Measurements from ENCODE around the gene IL1B. TPM values are rescaled to one million over a fixed set of nuclear protein-coding genes. Genes with fewer than 3 reads are reported as not detected.

IL1B gene
- total RNA-seq, 1 donor from 2014 or later, result not detected

DNA sequence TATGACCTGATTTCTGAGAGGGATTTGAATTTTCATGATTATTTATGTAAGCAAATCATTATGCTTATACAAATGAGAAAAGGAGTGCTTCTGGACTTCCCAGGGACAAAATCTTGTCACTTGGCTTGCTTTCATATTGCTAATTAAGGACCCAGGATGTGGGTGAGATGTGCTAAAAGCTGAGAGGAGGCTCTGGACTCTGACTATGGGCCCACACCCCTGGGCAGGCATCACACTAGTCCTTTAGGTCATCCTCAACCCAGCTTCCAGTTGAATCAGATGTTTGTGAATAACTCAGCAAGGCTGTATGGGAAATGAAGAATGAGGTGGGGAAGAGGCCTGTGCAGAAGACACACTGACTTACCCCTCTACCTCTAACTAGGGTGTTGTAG, 11.9 kb downstream of the IL1B start:
- DNase-seq (ENCODE audit: low read depth), result no peak
- no peak overlapping the region for H3K4me3 ChIP-seq (ENCODE audit: low read depth, low read length)
- TF ChIP-seq, protein P1, sequence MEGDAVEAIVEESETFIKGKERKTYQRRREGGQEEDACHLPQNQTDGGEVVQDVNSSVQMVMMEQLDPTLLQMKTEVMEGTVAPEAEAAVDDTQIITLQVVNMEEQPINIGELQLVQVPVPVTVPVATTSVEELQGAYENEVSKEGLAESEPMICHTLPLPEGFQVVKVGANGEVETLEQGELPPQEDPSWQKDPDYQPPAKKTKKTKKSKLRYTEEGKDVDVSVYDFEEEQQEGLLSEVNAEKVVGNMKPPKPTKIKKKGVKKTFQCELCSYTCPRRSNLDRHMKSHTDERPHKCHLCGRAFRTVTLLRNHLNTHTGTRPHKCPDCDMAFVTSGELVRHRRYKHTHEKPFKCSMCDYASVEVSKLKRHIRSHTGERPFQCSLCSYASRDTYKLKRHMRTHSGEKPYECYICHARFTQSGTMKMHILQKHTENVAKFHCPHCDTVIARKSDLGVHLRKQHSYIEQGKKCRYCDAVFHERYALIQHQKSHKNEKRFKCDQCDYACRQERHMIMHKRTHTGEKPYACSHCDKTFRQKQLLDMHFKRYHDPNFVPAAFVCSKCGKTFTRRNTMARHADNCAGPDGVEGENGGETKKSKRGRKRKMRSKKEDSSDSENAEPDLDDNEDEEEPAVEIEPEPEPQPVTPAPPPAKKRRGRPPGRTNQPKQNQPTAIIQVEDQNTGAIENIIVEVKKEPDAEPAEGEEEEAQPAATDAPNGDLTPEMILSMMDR (conservative IDR thresholded peaks at IDR 0.05; ENCODE audit: low read depth, low read length), result no peak

DNA sequence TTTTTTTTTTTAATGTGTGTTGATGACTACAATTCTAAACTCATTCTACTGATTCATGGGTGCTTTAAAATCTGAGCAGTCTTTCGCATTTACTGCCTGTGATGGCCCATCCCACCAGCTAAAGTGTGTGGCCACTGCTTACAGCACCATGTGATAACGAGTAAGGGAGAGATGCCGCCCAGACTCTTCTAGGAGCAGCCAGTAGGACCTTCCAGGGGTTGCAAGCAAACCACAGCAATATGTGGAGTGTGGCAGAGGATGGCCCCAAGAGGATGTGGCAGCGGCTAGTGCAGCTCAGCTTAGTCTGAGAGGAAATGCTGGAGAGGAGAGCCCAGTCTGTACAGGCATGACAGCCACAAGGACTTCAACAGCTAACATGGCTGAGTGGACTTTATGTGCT, 14.9 kb downstream of the IL1B start:
- no peak for DNase-seq (ENCODE audit: low read depth)
- no peak overlapping the region for H3K4me3 ChIP-seq (ENCODE audit: low read depth, low read length)
- TF ChIP-seq, protein P1 (conservative IDR thresholded peaks at IDR 0.05; ENCODE audit: low read depth, low read length), result no peak

DNA sequence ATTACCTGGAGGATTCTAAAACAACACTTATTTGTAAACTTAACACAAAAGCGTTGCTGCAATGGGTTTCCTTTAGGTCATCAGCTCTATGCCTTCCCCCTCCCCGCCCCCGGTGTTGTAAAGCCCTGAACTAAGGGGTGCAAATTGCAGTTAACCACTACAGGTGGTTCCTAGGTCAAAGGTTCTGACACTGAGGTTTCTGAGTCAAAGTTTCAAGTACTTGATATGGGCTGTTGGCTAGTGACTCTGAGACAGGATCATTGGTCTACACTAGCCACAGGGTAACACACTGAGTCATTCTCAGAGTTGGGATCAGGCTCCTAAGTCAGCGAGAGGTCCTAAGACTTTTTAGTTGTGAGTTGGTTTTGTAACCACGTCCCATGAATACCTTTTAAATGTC, 15.4 kb downstream of the IL1B start:
- TF ChIP-seq, protein P1 (conservative IDR thresholded peaks at IDR 0.05; ENCODE audit: low read depth, low read length), result no peak
- H3K4me3 ChIP-seq (ENCODE audit: low read depth, low read length), result no peak overlapping the region
- no peak for DNase-seq (ENCODE audit: low read depth)

DNA sequence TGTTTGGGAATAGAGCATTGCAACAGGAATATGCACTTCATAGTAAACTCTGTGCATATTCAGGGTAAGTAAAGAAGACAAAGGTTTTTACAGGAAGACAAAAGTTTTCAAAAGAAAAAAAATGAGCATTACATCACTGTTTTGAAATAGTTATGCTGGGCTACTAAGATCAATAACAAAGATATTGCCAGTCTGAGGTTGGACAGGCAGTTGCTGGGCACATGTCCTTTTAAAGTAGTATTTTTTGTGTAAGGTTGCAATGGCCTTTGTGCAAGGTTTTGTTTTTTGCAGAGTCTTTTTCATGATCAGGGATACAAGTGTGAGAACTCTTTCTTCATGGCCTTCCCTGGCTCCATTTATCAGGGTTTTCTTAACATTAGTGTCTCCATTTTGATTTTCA, 16.2 kb downstream of the IL1B start:
- TF ChIP-seq, protein P1 (conservative IDR thresholded peaks at IDR 0.05; ENCODE audit: low read depth, low read length), result no peak
- no peak overlapping the region for H3K4me3 ChIP-seq (ENCODE audit: low read depth, low read length)
- no peak for DNase-seq (ENCODE audit: low read depth)

DNA sequence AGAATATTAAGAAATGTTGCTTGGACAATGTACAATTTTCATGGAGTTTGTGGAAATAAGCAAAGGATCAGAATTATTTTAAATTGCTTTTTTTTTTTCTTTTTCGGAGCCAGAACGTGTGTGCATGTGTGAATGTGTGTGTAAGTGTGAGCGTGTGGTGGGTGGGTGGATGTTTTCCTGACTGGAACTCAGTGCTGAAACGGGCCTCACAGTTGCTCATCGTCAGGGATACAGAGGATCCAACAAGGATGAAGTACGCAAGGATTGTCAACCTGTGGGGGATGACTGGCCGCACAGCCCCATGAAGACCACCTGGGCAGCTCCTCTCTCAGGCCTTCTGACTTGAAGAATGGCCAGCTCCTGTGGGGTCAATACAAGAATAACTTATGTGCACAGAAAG, 17.5 kb downstream of the IL1B start:
- TF ChIP-seq, protein P1 (conservative IDR thresholded peaks at IDR 0.05; ENCODE audit: low read depth, low read length), result no peak
- H3K4me3 ChIP-seq (ENCODE audit: low read depth, low read length), result no peak overlapping the region
- no peak for DNase-seq (ENCODE audit: low read depth)

DNA sequence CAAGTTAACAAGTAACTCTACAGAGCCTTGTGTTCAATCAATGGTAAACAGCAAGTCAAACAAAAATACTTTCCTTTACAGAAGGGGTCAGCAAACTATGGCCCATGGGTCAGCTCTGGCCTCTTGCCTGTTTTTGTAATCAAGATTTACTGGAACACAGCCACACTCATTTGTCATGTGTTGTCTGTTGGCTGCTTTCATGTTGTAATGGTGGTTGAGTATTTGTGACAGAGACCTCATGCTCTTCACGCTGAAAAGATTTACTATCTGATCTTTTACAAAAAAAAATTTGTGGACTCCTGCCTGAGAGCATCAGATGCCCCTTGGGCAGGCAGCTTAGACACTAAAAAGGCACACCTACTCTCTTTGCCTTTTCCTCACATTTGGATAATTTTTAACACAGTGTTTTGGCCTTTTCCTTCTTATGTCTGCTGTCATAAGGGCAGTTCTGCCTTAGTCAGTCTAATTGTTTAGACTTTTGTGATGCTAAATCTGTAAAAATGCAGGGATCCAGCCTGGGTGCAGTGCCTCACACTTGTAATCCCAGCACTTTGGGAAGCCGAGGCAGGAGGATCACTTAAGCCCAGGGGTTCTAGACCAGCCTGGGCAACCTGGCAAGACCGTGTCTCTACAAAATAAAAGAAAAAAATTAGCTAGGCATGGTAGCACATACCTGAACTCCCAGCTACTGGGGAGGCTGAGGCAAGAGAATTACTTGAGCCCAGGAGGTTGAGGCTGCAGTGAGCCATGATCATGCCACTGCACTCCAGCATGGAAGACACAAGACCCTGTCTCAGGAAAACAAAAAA, 18.3 kb downstream of the IL1B start:
- peak; percentile 82 for DNase-seq (ENCODE audit: low read depth)
- H3K4me3 ChIP-seq (ENCODE audit: low read depth, low read length), result no peak overlapping the region
- TF ChIP-seq, protein P1 (conservative IDR thresholded peaks at IDR 0.05; ENCODE audit: low read depth, low read length), result no peak

Data from epithelial cell of proximal tubule (primary cell).